ENCODE measurements around the gene ACACB.

Gene ACACB

GRCh38 chr12:109221277-109221931 is 105.0 kb downstream of the ACACB start:
- no peak for DNase-seq

- no peak for DNase-seq
These were observed 105.7 kb downstream of the ACACB start for GRCh38 chr12:109222062-109222461.

- no peak for DNase-seq
These were observed 106.1 kb downstream of the ACACB start for GRCh38 chr12:109222496-109222895.

GRCh38 chr12:109223211-109223610 is 106.8 kb downstream of the ACACB start:
- DNase-seq, result no peak

GRCh38 chr12:109223868-109224267 is 107.5 kb downstream of the ACACB start:
- no peak for DNase-seq

GRCh38 chr12:109228664-109229063 is 112.3 kb downstream of the ACACB start:
- DNase-seq, result no peak

GRCh38 chr12:109230193-109230592 is 113.8 kb downstream of the ACACB start:
- no peak for DNase-seq

GRCh38 chr12:109232731-109233130 is 116.3 kb downstream of the ACACB start:
- DNase-seq, result no peak

- no peak for DNase-seq
These were observed 117.6 kb downstream of the ACACB start for GRCh38 chr12:109234012-109234411.

- DNase-seq, result no peak
These were observed 119.9 kb downstream of the ACACB start for GRCh38 chr12:109236257-109236656.

- DNase-seq, result no peak
These were observed 122.8 kb downstream of the ACACB start for GRCh38 chr12:109239179-109239578.

- no peak for DNase-seq
These were observed 123.3 kb downstream of the ACACB start for GRCh38 chr12:109239691-109240090.

- DNase-seq, result no peak
These were observed 124.0 kb downstream of the ACACB start for GRCh38 chr12:109240365-109240764.

GRCh38 chr12:109241936-109242335 is 125.5 kb downstream of the ACACB start:
- DNase-seq, result no peak

GRCh38 chr12:109244073-109244472 is 127.7 kb downstream of the ACACB start:
- no peak for DNase-seq

GRCh38 chr12:109246221-109246620 is 129.8 kb downstream of the ACACB start:
- no peak for DNase-seq

- DNase-seq, result no peak
These were observed 131.7 kb downstream of the ACACB start for GRCh38 chr12:109247831-109248654.

- no peak for DNase-seq
These were observed 134.1 kb downstream of the ACACB start for GRCh38 chr12:109250523-109250922.

- DNase-seq, result no peak
These were observed 136.4 kb downstream of the ACACB start for GRCh38 chr12:109252799-109253198.

- no peak for DNase-seq
These were observed 137.6 kb downstream of the ACACB start for GRCh38 chr12:109253913-109254544.

- peak; percentile 6 for DNase-seq
These were observed 139.0 kb downstream of the ACACB start for GRCh38 chr12:109255377-109255776.

GRCh38 chr12:109256011-109256410 is 139.6 kb downstream of the ACACB start:
- DNase-seq, result no peak

- no peak for DNase-seq
These were observed 141.8 kb downstream of the ACACB start for GRCh38 chr12:109258201-109258600.

Data from EL (cell line).